Measurements from ENCODE around the gene SUN3.

Gene SUN3

GRCh38 chr7:48040944-48041652 lies 12.2 kb upstream of the SUN3 start:
- Mint-ChIP-seq H3K4me3 (peak overlapping the region; percentile 67), H3K9me3 (no peaks in the 10 kb centered on the region), H3K27ac (peak overlapping the region; percentile 68), H3K27me3 (peaks cover 3% of the 10 kb centered on the region), H3K4me1 (peaks cover 35% of the 10 kb centered on the region), H3K36me3 (no peaks in the 10 kb centered on the region)

DNA sequence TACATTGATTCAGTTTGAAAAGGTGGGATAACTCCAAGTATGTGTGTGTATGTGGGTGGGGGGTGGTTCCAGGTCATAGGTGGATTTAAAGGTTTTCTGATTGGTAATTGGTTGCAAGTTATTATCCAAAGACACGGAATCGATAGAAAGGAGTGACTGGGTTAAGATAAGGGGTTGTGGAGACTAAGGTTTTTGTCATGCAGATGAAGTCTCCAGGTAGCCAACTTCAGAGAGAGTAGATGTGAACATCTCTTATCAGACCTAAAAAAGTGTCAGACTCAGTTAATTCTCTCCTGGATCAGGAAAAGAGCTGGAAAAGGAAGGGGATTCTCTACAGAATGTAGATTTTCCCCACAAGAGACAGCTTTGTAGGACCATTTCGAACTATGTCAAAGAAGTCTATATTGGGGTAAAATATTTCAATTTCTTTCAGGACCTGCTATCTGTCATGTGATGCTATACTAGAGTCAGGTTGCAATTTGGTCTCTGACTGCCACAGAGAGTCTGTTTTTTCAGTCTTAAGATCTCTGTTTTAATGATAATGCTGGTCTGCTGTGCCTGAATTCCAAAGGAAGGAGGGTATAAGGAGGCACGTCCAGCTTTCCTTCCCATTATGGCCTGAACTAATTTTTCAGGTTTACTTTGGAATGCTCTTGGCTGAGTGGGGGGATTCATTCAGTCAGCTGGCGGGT lies 10.1 kb upstream of the SUN3 start:
- Mint-ChIP-seq H3K27me3 (peaks cover 3% of the 10 kb centered on the region), H3K4me1 (peaks cover 26% of the 10 kb centered on the region), H3K9me3 (no peaks in the 10 kb centered on the region), H3K4me3 (no peak overlapping the region), H3K27ac (no peak overlapping the region), H3K36me3 (no peaks in the 10 kb centered on the region)

DNA sequence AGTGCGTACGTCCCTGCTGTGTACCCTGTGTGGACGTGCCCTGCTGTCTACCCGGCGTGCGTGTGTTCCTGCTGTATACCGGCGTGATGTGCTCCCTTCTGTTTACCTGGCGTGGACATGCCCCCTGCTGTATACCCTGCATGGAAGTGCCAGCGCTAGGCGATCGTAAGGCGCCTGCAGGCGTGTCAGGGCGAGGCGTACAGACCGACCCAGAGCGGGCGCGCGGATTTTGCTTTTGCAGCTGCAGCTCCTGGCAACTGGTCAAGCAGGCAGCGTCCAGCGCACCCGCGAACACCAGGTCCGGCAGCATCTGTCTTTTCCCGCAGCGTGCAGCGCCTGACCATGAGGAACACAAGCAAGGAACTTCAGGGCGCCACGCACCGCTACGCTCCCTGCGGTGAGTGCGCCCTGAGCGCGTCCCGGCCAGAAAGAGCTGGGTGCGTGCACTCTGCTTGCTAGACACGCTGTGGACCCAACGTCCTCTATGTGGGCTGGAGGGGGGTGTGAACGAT lies 7.1 kb upstream of the SUN3 start:
- Mint-ChIP-seq H3K27ac (no peak overlapping the region), H3K9me3 (no peaks in the 10 kb centered on the region), H3K36me3 (no peaks in the 10 kb centered on the region), H3K4me1 (peaks cover 12% of the 10 kb centered on the region), H3K4me3 (peak overlapping the region; percentile 89), H3K27me3 (peaks cover 3% of the 10 kb centered on the region)

DNA sequence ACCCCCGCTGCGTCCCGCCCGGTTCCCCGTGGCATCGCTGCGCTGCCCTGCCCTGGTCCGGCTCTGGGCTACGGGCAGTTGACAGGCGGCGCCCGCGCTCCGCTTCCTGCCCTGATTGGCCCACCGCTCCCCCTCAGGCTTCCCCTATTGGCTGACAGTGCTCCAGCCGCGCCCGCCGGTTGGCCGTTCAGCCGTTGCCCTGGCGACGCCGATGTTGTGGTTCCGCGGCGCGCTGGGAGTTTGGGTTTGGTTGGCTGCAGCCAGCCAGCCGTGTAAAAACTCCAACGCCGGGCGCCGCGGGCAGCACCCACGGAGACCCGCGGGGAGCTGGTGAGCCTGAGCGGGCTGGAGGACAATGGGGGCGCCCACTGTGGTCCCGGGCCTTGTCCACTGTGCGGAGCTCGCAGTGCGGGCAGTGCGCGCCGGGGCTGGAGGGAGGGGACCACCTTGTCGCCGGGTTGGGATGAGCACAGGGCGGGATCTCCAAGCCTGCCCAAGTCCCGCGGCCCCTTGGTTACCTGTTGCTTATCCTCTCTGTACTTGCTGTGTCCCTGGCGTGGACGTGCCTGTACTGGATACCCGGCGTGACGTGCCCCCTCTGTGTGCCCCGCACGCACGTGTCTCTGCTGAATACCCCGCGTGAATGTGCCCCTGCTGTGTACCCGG lies 6.5 kb upstream of the SUN3 start, which contains the start of gene C7orf57:
C7orf57 (plus strand) TSS at position 243 of the 666 bp plus-strand sequence. CDS start 766 bp downstream, outside the sequence.
- Mint-ChIP-seq H3K4me3 (peak within 1 kb of the TSS; percentile 89), H3K4me1 (peaks cover 7% of the 10 kb centered on the region), H3K36me3 (no peaks in the 10 kb centered on the region), H3K9me3 (no peaks in the 10 kb centered on the region), H3K27me3 (peaks cover 3% of the 10 kb centered on the region), H3K27ac (peak within 1 kb of the TSS; percentile 44)

DNA sequence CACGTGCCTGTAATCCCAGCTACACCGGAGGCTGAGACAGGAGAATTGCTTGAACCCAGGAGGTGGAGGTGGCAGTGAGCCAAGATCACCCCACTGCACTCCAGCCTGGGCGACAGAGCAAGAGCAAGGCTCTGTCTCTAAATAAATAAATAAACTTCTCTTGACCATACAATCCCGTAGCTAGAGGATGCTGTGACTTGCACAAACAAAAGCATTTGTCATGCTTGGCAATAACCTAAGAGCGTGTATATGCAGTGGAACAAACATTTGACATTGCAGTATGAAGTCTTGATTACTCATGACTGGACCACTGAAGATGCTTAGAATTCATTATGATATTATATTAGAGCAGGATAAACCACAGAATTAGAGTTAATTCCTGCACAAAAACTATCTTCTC lies 5.0 kb upstream of the SUN3 start:
- Mint-ChIP-seq H3K4me1 (peaks cover 7% of the 10 kb centered on the region), H3K27me3 (peaks cover 6% of the 10 kb centered on the region), H3K36me3 (no peaks in the 10 kb centered on the region), H3K27ac (no peak overlapping the region), H3K9me3 (no peaks in the 10 kb centered on the region), H3K4me3 (no peak overlapping the region)

GRCh38 chr7:48031111-48031510 lies 2.2 kb upstream of the SUN3 start:
- Mint-ChIP-seq H3K27me3 (peaks cover 3% of the 10 kb centered on the region), H3K9me3 (no peaks in the 10 kb centered on the region)

GRCh38 chr7:48025624-48026023 lies 3.3 kb downstream of the SUN3 start:
- H3K27me3 Mint-ChIP-seq, result peaks cover 3% of the 10 kb centered on the region
- H3K27ac Mint-ChIP-seq, result no peak overlapping the region
- no peak overlapping the region for H3K4me3 Mint-ChIP-seq
- no peaks in the 10 kb centered on the region for H3K4me1 Mint-ChIP-seq
- H3K36me3 Mint-ChIP-seq, result peaks cover 5% of the 10 kb centered on the region
- no peaks in the 10 kb centered on the region for H3K9me3 Mint-ChIP-seq

More at GRCh38 chr7:48031111-48031510, 2.2 kb upstream of the SUN3 start:
- H3K36me3 Mint-ChIP-seq, result no peaks in the 10 kb centered on the region
- H3K4me1 Mint-ChIP-seq, result peaks cover 4% of the 10 kb centered on the region
- no peak overlapping the region for H3K27ac Mint-ChIP-seq
- no peak overlapping the region for H3K4me3 Mint-ChIP-seq

GRCh38 chr7:48017674-48018073 lies 11.2 kb downstream of the SUN3 start:
- Mint-ChIP-seq H3K4me1 (no peaks in the 10 kb centered on the region), H3K36me3 (peaks cover 7% of the 10 kb centered on the region), H3K9me3 (peaks cover 11% of the 10 kb centered on the region), H3K27me3 (peaks cover 2% of the 10 kb centered on the region), H3K4me3 (no peak overlapping the region), H3K27ac (no peak overlapping the region)

DNA sequence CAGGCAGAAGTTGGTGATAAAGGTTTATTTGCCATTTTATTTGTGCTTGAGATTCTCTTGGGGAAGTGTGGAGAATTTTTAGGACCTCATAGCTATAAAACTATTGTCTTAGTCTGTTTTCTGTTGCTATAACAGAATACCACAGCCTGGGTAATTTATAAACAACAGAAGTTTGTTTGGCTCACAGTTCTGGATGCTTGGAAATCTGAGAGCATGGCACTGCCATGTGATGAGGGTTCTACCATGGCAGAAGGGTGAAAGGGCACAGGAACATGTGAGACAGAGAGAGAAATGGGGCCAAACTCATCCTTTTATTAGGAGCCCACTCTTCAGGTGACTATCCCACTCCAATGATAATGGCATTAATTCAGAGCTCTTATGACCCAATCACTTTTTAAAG lies 12.3 kb downstream of the SUN3 start:
- no peak overlapping the region for H3K27ac Mint-ChIP-seq
- H3K4me1 Mint-ChIP-seq, result no peaks in the 10 kb centered on the region
- peaks cover 11% of the 10 kb centered on the region for H3K9me3 Mint-ChIP-seq
- H3K27me3 Mint-ChIP-seq, result peaks cover 2% of the 10 kb centered on the region
- no peak overlapping the region for H3K4me3 Mint-ChIP-seq
- peaks cover 7% of the 10 kb centered on the region for H3K36me3 Mint-ChIP-seq

- no peaks in the 10 kb centered on the region for H3K36me3 Mint-ChIP-seq
- H3K9me3 Mint-ChIP-seq, result no peaks in the 10 kb centered on the region
- no peaks in the 10 kb centered on the region for H3K4me1 Mint-ChIP-seq
- no peak overlapping the region for H3K27ac Mint-ChIP-seq
- H3K27me3 Mint-ChIP-seq, result no peaks in the 10 kb centered on the region
- no peak overlapping the region for H3K4me3 Mint-ChIP-seq
Measured at GRCh38 chr7:48011951-48012350, 17.0 kb downstream of the SUN3 start.

DNA sequence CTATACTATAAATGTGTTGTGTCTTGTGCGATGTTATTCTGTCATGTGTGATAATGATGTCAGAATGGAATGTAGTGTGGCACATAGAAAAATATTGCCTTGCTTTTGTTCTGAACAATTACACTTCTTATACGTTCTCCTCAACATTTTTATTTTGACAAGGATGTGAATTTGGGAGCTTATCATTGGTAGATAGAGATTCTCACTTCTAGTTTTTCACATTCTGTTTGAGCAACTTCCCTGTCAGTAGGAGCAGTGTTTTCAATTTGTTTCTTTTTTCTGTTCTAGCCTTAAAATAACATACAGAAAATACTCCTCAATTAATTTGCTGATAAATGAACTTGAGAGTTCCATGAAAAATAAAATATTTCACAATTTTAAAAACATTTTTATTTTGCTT lies 17.6 kb downstream of the SUN3 start:
- no peaks in the 10 kb centered on the region for H3K9me3 Mint-ChIP-seq
- no peaks in the 10 kb centered on the region for H3K4me1 Mint-ChIP-seq
- no peak overlapping the region for H3K27ac Mint-ChIP-seq
- H3K27me3 Mint-ChIP-seq, result no peaks in the 10 kb centered on the region
- no peaks in the 10 kb centered on the region for H3K36me3 Mint-ChIP-seq
- H3K4me3 Mint-ChIP-seq, result no peak overlapping the region

GRCh38 chr7:48009954-48010353 lies 19.0 kb downstream of the SUN3 start:
- H3K27ac Mint-ChIP-seq, result no peak overlapping the region
- H3K4me1 Mint-ChIP-seq, result no peaks in the 10 kb centered on the region

DNA sequence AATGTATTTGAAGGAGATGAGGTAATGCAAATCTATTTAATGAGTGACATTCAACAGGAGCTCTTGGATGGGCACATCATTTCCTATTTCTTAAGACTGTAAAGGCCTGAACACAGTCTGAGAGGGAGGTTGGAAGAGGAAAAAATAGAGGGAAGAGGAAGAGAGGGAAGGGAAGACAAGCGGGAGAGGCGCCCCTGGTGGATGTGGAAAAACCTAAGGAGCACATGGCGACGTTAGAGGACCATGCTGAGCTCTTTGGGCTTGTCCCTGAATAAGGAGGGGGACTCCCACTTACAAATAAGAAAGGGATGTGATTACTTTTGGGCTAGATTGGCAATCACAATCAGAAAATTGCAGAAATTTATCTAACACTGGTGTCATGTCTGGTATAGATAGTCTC lies 19.6 kb downstream of the SUN3 start:
- Mint-ChIP-seq H3K27ac (no peak overlapping the region), H3K36me3 (no peaks in the 10 kb centered on the region), H3K9me3 (no peaks in the 10 kb centered on the region)

More at GRCh38 chr7:48009954-48010353, 19.0 kb downstream of the SUN3 start:
- Mint-ChIP-seq H3K9me3 (no peaks in the 10 kb centered on the region), H3K4me3 (no peak overlapping the region), H3K27me3 (no peaks in the 10 kb centered on the region), H3K36me3 (no peaks in the 10 kb centered on the region)

DNA sequence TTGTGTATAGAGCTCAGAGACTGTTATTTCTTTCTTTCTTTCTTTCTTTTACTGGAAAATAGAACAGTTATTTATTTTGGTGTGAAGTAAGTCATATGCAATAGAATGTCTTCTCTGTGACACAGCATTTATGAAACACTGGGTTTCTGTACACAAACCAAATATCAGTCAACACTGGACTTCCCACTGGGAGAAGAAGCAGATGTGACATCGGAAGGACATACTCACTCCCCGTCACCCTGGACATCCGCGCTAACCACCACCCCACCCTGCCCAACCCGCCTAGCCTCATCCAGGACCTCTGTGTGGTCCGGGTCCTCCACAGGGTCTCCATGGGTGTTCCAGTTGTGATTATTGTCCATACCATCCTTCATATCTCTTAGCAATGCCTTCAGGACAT lies 22.0 kb downstream of the SUN3 start:
- H3K4me1 Mint-ChIP-seq, result no peaks in the 10 kb centered on the region
- H3K4me3 Mint-ChIP-seq, result no peak overlapping the region
- no peak overlapping the region for H3K27ac Mint-ChIP-seq
- H3K9me3 Mint-ChIP-seq, result no peaks in the 10 kb centered on the region
- H3K27me3 Mint-ChIP-seq, result no peaks in the 10 kb centered on the region
- H3K36me3 Mint-ChIP-seq, result no peaks in the 10 kb centered on the region

More for the DNA sequence above, 19.6 kb downstream of the SUN3 start:
- Mint-ChIP-seq H3K4me1 (no peaks in the 10 kb centered on the region), H3K4me3 (no peak overlapping the region), H3K27me3 (no peaks in the 10 kb centered on the region)

DNA sequence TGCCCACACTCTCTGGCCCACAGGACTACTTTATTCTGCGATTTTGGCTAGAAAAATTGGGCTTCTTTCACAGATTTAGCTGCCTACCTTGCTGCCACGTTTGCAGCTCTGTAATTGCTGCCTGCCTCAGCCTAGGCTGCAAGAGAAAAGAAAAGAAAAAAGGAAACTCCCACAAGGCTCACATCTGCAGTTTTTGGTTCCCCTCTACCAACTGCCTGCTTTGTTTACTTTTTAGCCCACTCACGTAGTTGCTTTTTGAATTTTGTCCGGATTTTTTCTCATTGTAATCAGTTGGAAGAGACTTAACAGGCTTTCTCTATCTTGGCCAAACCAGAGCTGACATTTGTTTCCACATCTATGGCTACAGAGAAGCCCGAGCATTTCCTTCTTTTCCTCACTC lies 24.3 kb downstream of the SUN3 start:
- Mint-ChIP-seq H3K36me3 (no peaks in the 10 kb centered on the region), H3K4me3 (no peak overlapping the region), H3K27me3 (no peaks in the 10 kb centered on the region), H3K4me1 (no peaks in the 10 kb centered on the region), H3K27ac (no peak overlapping the region), H3K9me3 (no peaks in the 10 kb centered on the region)

DNA sequence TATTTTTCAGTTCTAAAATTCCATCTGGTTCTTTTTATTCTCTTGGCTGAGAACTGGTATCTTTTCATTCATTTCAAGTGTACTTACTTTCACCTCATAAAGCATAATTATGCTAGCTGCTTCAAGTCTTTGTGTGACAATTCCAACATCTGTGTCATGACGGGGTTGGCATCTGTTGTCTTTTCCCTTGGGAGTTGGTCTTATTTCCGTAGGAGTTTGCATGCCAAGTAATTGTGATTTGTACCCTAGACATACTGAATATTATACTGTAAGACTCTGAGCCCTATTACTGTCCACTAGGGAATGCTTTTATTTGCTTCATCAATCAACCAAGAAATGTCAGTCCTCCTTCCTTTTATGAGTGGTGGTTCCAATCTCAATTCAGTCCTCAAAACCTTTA lies 24.9 kb downstream of the SUN3 start:
- H3K4me3 Mint-ChIP-seq, result no peak overlapping the region
- H3K36me3 Mint-ChIP-seq, result no peaks in the 10 kb centered on the region
- H3K27ac Mint-ChIP-seq, result no peak overlapping the region
- H3K27me3 Mint-ChIP-seq, result no peaks in the 10 kb centered on the region
- H3K4me1 Mint-ChIP-seq, result no peaks in the 10 kb centered on the region
- H3K9me3 Mint-ChIP-seq, result no peaks in the 10 kb centered on the region

Measured in activated naive CD4-positive, alpha-beta T cell treated with anti-CD3 and anti-CD28 coated beads, Interleukin-2, amount 50 U/mL, for 24 hours (primary cell).